WTC11 (cell line): ENCODE measurements around the gene SLC22A12. TPM values are rescaled to one million over a fixed set of nuclear protein-coding genes. Genes with fewer than 3 reads are reported as not detected.

Source experiments
- ATAC-seq: fragments of 200-7000 bp; cut with Tn5 transposase; 2 replicates; pipeline ENCODE4 v1.10.0; 2021; ENCODE audit warnings: mild to moderate bottlenecking, moderate library complexity
- CTCF ChIA-PET: fragments of 300-600 bp; sonication (Branson Sonifier 250); formaldehyde crosslinking; loops from one replicate; lab custom pipeline; 2021; ENCODE audit warnings: antibody characterized with exemption; lab: Charles Lee
- POLR2A ChIA-PET: fragments of 350-600 bp; sonication (Branson Sonifier 250); formaldehyde crosslinking; loops from one replicate; lab custom pipeline; 2021; ENCODE audit warnings: antibody characterized with exemption; lab: Charles Lee
- DNase-seq: peaks from one replicate; pipeline ENCODE4 v3.0.0; 2021; ENCODE audit warnings: low spot score
- H3K27ac Mint-ChIP-seq: 2 replicates; pipeline ENCODE4 v1.8.0; 2021; ENCODE audit warnings: mixed read lengths
- H3K27me3 Mint-ChIP-seq: 2 replicates; pipeline ENCODE4 v1.8.0; 2021; ENCODE audit warnings: low read depth, mild to moderate bottlenecking, moderate library complexity, mixed read lengths
- H3K36me3 Mint-ChIP-seq: 2 replicates; pipeline ENCODE4 v1.8.0; 2021; ENCODE audit warnings: mixed read lengths
- H3K4me1 Mint-ChIP-seq: 2 replicates; pipeline ENCODE4 v1.8.0; 2022; ENCODE audit warnings: mixed read lengths
- H3K4me3 Mint-ChIP-seq: 2 replicates; pipeline ENCODE4 v1.8.0; 2021; ENCODE audit warnings: mild to moderate bottlenecking, moderate library complexity, mixed read lengths
- H3K9me3 Mint-ChIP-seq: 2 replicates; pipeline ENCODE4 v1.8.0; 2021; ENCODE audit warnings: mixed read lengths
- AR ChIP-seq: fragments of 250-450 bp; sonication (Bioruptor Pico); IDR thresholded peaks from 2 replicates; pipeline ENCODE4 v1.9.0; 2021; ENCODE audit warnings: mild to moderate bottlenecking
- E2F4 ChIP-seq: sonication (generic); formaldehyde crosslinking; IDR thresholded peaks from 2 replicates; pipeline ENCODE4 v1.8.1; 2022; ENCODE audit warnings: low read depth, mild to moderate bottlenecking, moderate library complexity, missing genetic modification reagents, borderline replicate concordance
- FOXP4 ChIP-seq: sonication (generic); formaldehyde crosslinking; IDR thresholded peaks from 2 replicates; pipeline ENCODE4 v1.8.0; 2022; ENCODE audit warnings: mild to moderate bottlenecking, missing genetic modification reagents
- GRHL2 ChIP-seq: fragments of 250-450 bp; sonication (Bioruptor Pico); IDR thresholded peaks from 2 replicates; pipeline ENCODE4 v1.8.0; 2022; ENCODE audit warnings: mild to moderate bottlenecking, moderate library complexity; ENCODE audit not compliant: insufficient replicate concordance, severe bottlenecking
- KAT7 ChIP-seq: sonication (generic); formaldehyde crosslinking; IDR thresholded peaks from 2 replicates; pipeline ENCODE4 v1.8.1; 2023; ENCODE audit warnings: missing genetic modification reagents, mild to moderate bottlenecking, borderline replicate concordance
- PRDM15 ChIP-seq: sonication (generic); formaldehyde crosslinking; IDR thresholded peaks from 2 replicates; pipeline ENCODE4 v1.8.0; 2022; ENCODE audit warnings: missing genetic modification reagents
- RORB ChIP-seq: fragments of 250-450 bp; sonication (Bioruptor Pico); IDR thresholded peaks from 2 replicates; pipeline ENCODE4 v1.9.0; 2021; ENCODE audit warnings: mild to moderate bottlenecking
- ZMAT4 ChIP-seq: fragments of 250-450 bp; sonication (Bioruptor Pico); IDR thresholded peaks from 2 replicates; pipeline ENCODE4 v1.9.0; 2021; ENCODE audit warnings: mild to moderate bottlenecking
- ZNF281 ChIP-seq: sonication (generic); formaldehyde crosslinking; IDR thresholded peaks from 2 replicates; pipeline ENCODE4 v1.8.0; 2023; ENCODE audit warnings: mild to moderate bottlenecking, missing genetic modification reagents
- total RNA-seq: library from RNA; stranded (reverse); gene quantifications from 3 replicates; pipeline ENCODE4 v1.2.3, GENCODE V29; 2021

SLC22A12 gene
- total RNA-seq, 1 experiment from 2014 or later: not detected

- TF ChIP-seq ZNF281 (CRISPR knock-in tag): no peak
- no peak for TF ChIP-seq KAT7 (CRISPR knock-in tag)
- no peak for TF ChIP-seq GRHL2
- no peak for TF ChIP-seq AR (CRISPR knock-in tag)
- no peak for TF ChIP-seq ZMAT4
These were observed 525 bp downstream of the SLC22A12 start (continued) for GRCh38 chr11:64591257-64592233.

GRCh38 chr11:64592234-64592615 is 1.2 kb downstream of the SLC22A12 start:
- Mint-ChIP-seq H3K27me3 (peaks cover 15% of the 10 kb centered on the region), H3K27ac (no peak overlapping the region), H3K36me3 (peaks cover 8% of the 10 kb centered on the region; the same call in 1 of the 2 replicates), H3K4me3 (no peak overlapping the region), H3K9me3 (peaks cover 19% of the 10 kb centered on the region), H3K4me1 (no peaks in the 10 kb centered on the region)
- ChIA-PET POLR2A (no interaction called here), CTCF (interaction anchor here (1.1 kb wide), 1 partner anchor 38 kb away, joined by 6 read pairs; no protein-coding TSS in a partner anchor)
- TF ChIP-seq RORB (CRISPR knock-in tag): no peak
- no peak for DNase-seq
- ATAC-seq: no peak

GRCh38 chr11:64592656-64593055 is 1.6 kb downstream of the SLC22A12 start:
- no peak for TF ChIP-seq E2F4
- TF ChIP-seq, all 79 proteins: peak for 0
- peaks cover 8% of the 10 kb centered on the region; the same call in 1 of the 2 replicates for H3K36me3 Mint-ChIP-seq
- H3K4me3 Mint-ChIP-seq: no peak overlapping the region
- ChIA-PET CTCF (interaction anchor here (1.1 kb wide), 1 partner anchor 37 kb away, joined by 6 read pairs; no protein-coding TSS in a partner anchor), POLR2A (no interaction called here)
- DNase-seq (no peak), ATAC-seq (no peak)
- peaks cover 18% of the 10 kb centered on the region for H3K9me3 Mint-ChIP-seq
- H3K27ac Mint-ChIP-seq: no peak overlapping the region
- H3K27me3 Mint-ChIP-seq: peaks cover 15% of the 10 kb centered on the region
- no peaks in the 10 kb centered on the region for H3K4me1 Mint-ChIP-seq

- CTCF ChIA-PET: interaction anchor here (1.1 kb wide), 1 partner anchor 37 kb away, joined by 6 read pairs; no protein-coding TSS in a partner anchor
- DNase-seq: no peak
These were observed 2.4 kb downstream of the SLC22A12 start for GRCh38 chr11:64593156-64594105.

More at GRCh38 chr11:64593156-64594105, 2.4 kb downstream of the SLC22A12 start:
- Mint-ChIP-seq H3K27me3 (peaks cover 7% of the 10 kb centered on the region), H3K27ac (no peak overlapping the region), H3K9me3 (peaks cover 10% of the 10 kb centered on the region), H3K4me1 (no peaks in the 10 kb centered on the region), H3K36me3 (peaks cover 3% of the 10 kb centered on the region; the same call in 1 of the 2 replicates), H3K4me3 (no peak overlapping the region)
- POLR2A ChIA-PET: interaction anchor here (0.5 kb wide), 1 partner anchor 1295 kb away, joined by 6 read pairs; the partner anchor contains the start of gene FIBP
- no peak for ATAC-seq
- TF ChIP-seq FOXP4 (no peak), PRDM15 (CRISPR knock-in tag) (no peak)
